GM12878 (cell line): ENCODE results near the gene RASAL1. TPM values are rescaled to one million over a fixed set of nuclear protein-coding genes. Genes with fewer than 3 reads are reported as not detected.

Experiments
- ATAC-seq: fragments of 200-7000 bp; cut with Tn5 transposase; 3 replicates; pipeline ENCODE4 v1.9.1; 2020; ENCODE audit warnings: mild to moderate bottlenecking, moderate library complexity
- BruUV-seq: library from RNA; stranded (reverse); fragments of 400-500 nt; replicated peaks from 2 replicates; lab custom pipeline; 2021; lab: Mats Ljungman, UMichigan
- CTCF ChIA-PET: fragments of 300-600 bp; sonication (Branson Sonifier 250); formaldehyde crosslinking; extraction: SDS; loops from one replicate; lab custom pipeline; 2021; ENCODE audit warnings: inconsistent platforms; lab: Yijun Ruan, JAX
- POLR2A ChIA-PET: fragments of 350-600 bp; formaldehyde crosslinking; extraction: SDS; loops from one replicate; lab custom pipeline; 2021; ENCODE audit warnings: inconsistent platforms; lab: Charles Lee
- RAD21 ChIA-PET: fragments of 300-600 bp; sonication (Branson Sonifier 250); formaldehyde crosslinking; loops from one replicate; lab custom pipeline; 2023; ENCODE audit warnings: antibody characterized with exemption; ENCODE audit not compliant: unreplicated experiment; lab: Charles Lee
- SMC1A ChIA-PET: fragments of 300-600 bp; sonication (Branson Sonifier 250); formaldehyde crosslinking; loops from one replicate; lab custom pipeline; 2023; ENCODE audit not compliant: unreplicated experiment, uncharacterized antibody; lab: Charles Lee
- DNase-seq: peaks from one replicate; pipeline ENCODE4 v3.0.0-alpha.2; 2011; ENCODE audit warnings: low read depth, low spot score
- FAIRE-seq: peaks from 3 replicates; lab custom pipeline; 2011; peaks lifted over from hg19 to GRCh38; lab: Jason Lieb, UNC
- H2AFZ ChIP-seq: 2 replicates; pipeline ENCODE4 v1.6.0; 2011; ENCODE audit warnings: low read depth, low read length, control low read depth; ENCODE audit not compliant: control insufficient read depth
- H3K27ac ChIP-seq: 2 replicates; pipeline ENCODE4 v1.5.1; 2011; ENCODE audit warnings: control low read depth; ENCODE audit not compliant: control insufficient read depth, insufficient read depth
- H3K27me3 ChIP-seq, 2 experiments: replicated peaks in 1 of 2; 2 replicates each; pipeline versions ENCODE4 v1.6.0 to v1.6.1; 2011; ENCODE audit warnings: low read length in 1 of 2; ENCODE audit not compliant: control insufficient read depth in 2 of 2, insufficient read depth in 2 of 2
- H3K36me3 ChIP-seq, 2 experiments: 2 replicates each; pipeline ENCODE4 v1.5.1; 2011; ENCODE audit warnings: low read length in 1 of 2; ENCODE audit not compliant: control insufficient read depth in 2 of 2, insufficient read depth in 2 of 2
- H3K4me1 ChIP-seq: 2 replicates; pipeline ENCODE4 v1.6.1; 2011; ENCODE audit warnings: mild to moderate bottlenecking, low read length, moderate library complexity, mixed read lengths; ENCODE audit not compliant: control insufficient read depth, insufficient read depth
- H3K4me2 ChIP-seq: 2 replicates; pipeline ENCODE4 v1.6.0; 2011; ENCODE audit warnings: control low read depth; ENCODE audit not compliant: control insufficient read depth, insufficient read depth
- H3K4me3 ChIP-seq: fragments of 200-600 bp; sonication (generic); 2 replicates; pipeline ENCODE4 v1.5.1; 2016
- H3K79me2 ChIP-seq: 2 replicates; pipeline ENCODE4 v1.6.0; 2011; ENCODE audit warnings: low read length; ENCODE audit not compliant: control insufficient read depth, insufficient read depth
- H3K9ac ChIP-seq: 2 replicates; pipeline ENCODE4 v1.8.0; 2011; ENCODE audit warnings: low read length, control low read depth, mixed read lengths; ENCODE audit not compliant: control insufficient read depth, insufficient read depth
- H3K9me3 ChIP-seq: replicated peaks from 3 replicates; pipeline ENCODE4 v1.5.1; 2011; ENCODE audit warnings: mild to moderate bottlenecking, low read length; ENCODE audit not compliant: control insufficient read depth, insufficient read depth
- H4K20me1 ChIP-seq: 2 replicates; pipeline ENCODE4 v1.6.0; 2011; ENCODE audit not compliant: control insufficient read depth, insufficient read depth
- CBX5 ChIP-seq: sonication (generic); IDR thresholded peaks from 2 replicates; pipeline ENCODE4 v1.6.1; 2016; ENCODE audit warnings: low read depth, moderate library complexity, mild to moderate bottlenecking, inconsistent platforms
- CREM ChIP-seq: IDR thresholded peaks from 2 replicates; pipeline ENCODE4 v1.6.1; 2014; ENCODE audit warnings: antibody characterized with exemption, low read depth
- DPF2 ChIP-seq: fragments of 450-650 bp; IDR thresholded peaks from 2 replicates; pipeline ENCODE4 v1.6.1; 2017; ENCODE audit warnings: mild to moderate bottlenecking
- FOXM1 ChIP-seq: IDR thresholded peaks from 2 replicates; pipeline ENCODE4 v1.6.1; 2012; ENCODE audit warnings: low read depth, mild to moderate bottlenecking, inconsistent platforms, low read length, moderate library complexity
- GATAD2B ChIP-seq: fragments of 450-650 bp; conservative IDR thresholded peaks from 2 replicates; pipeline ENCODE4 v1.6.1; 2017; ENCODE audit warnings: low read depth, mild to moderate bottlenecking, moderate library complexity
- IKZF1 ChIP-seq: fragments of 450-650 bp; conservative IDR thresholded peaks from 2 replicates; pipeline ENCODE4 v1.6.1; 2017; ENCODE audit warnings: antibody characterized with exemption, mild to moderate bottlenecking
- MEF2B ChIP-seq: fragments of 450-650 bp; IDR thresholded peaks from 2 replicates; pipeline ENCODE4 v1.6.1; 2018; ENCODE audit warnings: mild to moderate bottlenecking, moderate library complexity; ENCODE audit not compliant: partially characterized antibody, poor library complexity, severe bottlenecking
- NR2F1 ChIP-seq: fragments of 450-650 bp; conservative IDR thresholded peaks from 2 replicates; pipeline ENCODE4 v1.6.1; 2017; ENCODE audit warnings: mild to moderate bottlenecking
- RFX5 ChIP-seq: IDR thresholded peaks from 2 replicates; pipeline ENCODE4 v1.6.1; 2011; ENCODE audit warnings: low read depth, low read length, improper control_type of control experiment
- SUPT20H ChIP-seq: IDR thresholded peaks from 2 replicates; pipeline ENCODE4 v1.6.1; 2011; ENCODE audit warnings: low read depth, mild to moderate bottlenecking, low read length, moderate library complexity, borderline replicate concordance; ENCODE audit not compliant: control insufficient read depth
- WGBS: methylation state at CpG from one replicate; pipeline ENCODE4 v1.1.6; 2016; ENCODE audit warnings: low lambda C conversion rate; ENCODE audit not compliant: insufficient replicate concordance, insufficient coverage; ENCODE audit errors: missing lambda C conversion rate; 5-methylcytosine and 5-hydroxymethylcytosine counted together
- in situ Hi-C: fragments of 300-500 bp; cut with MboI; formaldehyde crosslinking; loops from 9 replicates; pipeline ENCODE4 v1.14.3; 2018; ENCODE audit warnings: mixed read lengths
- intact Hi-C: fragments of 100-400 bp; cut with micrococcal nuclease; formaldehyde crosslinking; loops from one replicate; pipeline ENCODE4 v1.14.2; 2022; ENCODE audit not compliant: unreplicated experiment
- polyA plus RNA-seq, 11 experiments: library from polyadenylated mRNA; depleted of rRNA in 4 of 11; unstranded in 6 of 11; stranded (reverse) in 5 of 11; fragments of >200 nt; fragmentation: Nextera tagmentation in 4 of 11; fragmentation: Illumina TruSeq in 1 of 11; extraction: Ambion mirVana in 4 of 11; extraction: Trizol in 1 of 11; gene quantifications; 1 replicate in 1 of 11; 2 replicates in 10 of 11; pipeline versions ENCODE4 v1.2.1 to v1.2.3, GENCODE V29; 2011 to 2016; ENCODE audit warnings: inconsistent platforms in 2 of 11, missing spikeins in 2 of 11, low read depth in 1 of 11
- total RNA-seq, 4 experiments: library from RNA; depleted of rRNA in 3 of 4; stranded (reverse); fragments of >200 nt in 3 of 4; fragmentation: Illumina TruSeq in 1 of 4; extraction: Trizol in 1 of 4; gene quantifications; 2 replicates each; pipeline versions ENCODE4 v1.2.1 to v1.2.3, GENCODE V29; 2013 to 2021
- TF ChIP-seq, protein P1 (sequence below): fragments of 450-650 bp; IDR thresholded peaks from 2 replicates; pipeline ENCODE4 v1.6.1; 2017; ENCODE audit warnings: mild to moderate bottlenecking, moderate library complexity
- TF ChIP-seq, protein P2 (sequence below): IDR thresholded peaks from 2 replicates; pipeline ENCODE4 v1.6.1; 2011; ENCODE audit warnings: borderline replicate concordance, low read depth, mild to moderate bottlenecking, moderate library complexity, mixed read lengths, low read length; ENCODE audit not compliant: insufficient read depth; ENCODE audit errors: extremely low read length
- TF ChIP-seq, protein P3 (sequence below): fragments of 450-650 bp; IDR thresholded peaks from 2 replicates; pipeline ENCODE4 v1.6.1; 2017; ENCODE audit warnings: borderline replicate concordance
- TF ChIP-seq, protein P4 (sequence below): fragments of 450-650 bp; IDR thresholded peaks from 2 replicates; pipeline ENCODE4 v1.6.1; 2014; ENCODE audit warnings: mild to moderate bottlenecking

Gene RASAL1
- total and polyA plus RNA-seq, 10 of the 15 experiments (the other 5 are each of a cell fraction or from before 2014, with no cell fraction given), result 0.12 to 1.0 (median 0.52) TPM; not detected in 6

DNA sequence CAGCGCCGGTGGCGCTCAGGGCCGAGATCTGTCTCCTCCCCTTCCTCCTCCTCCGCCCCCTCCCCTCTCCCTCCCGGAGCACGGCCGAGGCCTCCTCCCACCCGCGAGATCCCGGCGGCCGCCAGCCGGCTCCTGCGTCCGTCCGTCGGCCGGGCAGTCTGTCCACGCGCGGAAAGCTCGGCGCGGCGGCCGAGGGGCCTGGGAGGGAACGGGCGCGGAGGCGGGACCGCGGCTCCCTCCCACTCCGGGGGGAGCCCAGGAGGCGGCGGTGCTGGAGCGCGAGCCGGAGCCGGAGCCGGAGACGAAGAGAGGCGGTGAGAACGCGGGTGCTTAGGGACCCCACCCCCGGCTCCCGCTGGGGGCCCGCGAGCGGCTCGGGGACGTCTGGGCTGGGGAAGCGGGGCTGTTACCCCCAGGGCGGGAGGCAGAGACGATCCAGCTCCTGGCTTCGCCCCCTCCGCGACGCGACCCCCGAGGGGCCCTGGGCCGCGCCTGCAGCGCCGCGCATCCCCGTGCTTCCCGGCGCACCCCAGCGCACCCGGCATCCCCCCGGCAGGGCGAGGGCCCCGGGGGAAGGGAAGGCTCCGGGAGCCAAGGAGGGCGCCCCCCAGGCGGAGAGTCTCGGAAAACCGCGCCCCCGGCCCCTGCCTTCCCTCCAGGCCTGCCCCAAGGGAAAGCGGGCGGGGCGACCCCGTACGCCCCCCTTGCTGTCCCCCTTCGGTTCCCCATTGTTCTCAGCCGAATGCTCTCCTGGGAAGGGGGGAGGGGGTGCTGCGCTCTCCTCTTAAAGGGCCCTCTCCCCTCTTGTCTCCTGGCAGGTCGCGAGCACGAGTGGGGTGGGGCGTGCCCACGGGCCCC lies 78.7 kb downstream of the RASAL1 start, which contains the start of gene DTX1:
TSS of gene DTX1 (plus strand) at position 100 of the 858 bp plus-strand sequence. CDS start 1,463 bp downstream, outside the sequence.
- Histone ChIP-seq H3K4me3 (peak within 1 kb of the TSS; percentile 62), H2AFZ (no peak within 1 kb of the TSS), H3K27me3 (peaks cover 1 to 9% of the 10 kb centered on the region in 2 experiments; a peak in 3 of 4 replicates), H4K20me1 (peaks cover 3% of the 10 kb centered on the region), H3K27ac (no peak within 1 kb of the TSS), H3K4me1 (peaks cover 7% of the 10 kb centered on the region), H3K79me2 (peaks cover 8% of the 10 kb centered on the region), H3K9me3 (no peaks in the 10 kb centered on the region), H3K36me3 (no peaks in the 10 kb centered on the region), H3K9ac (peak within 1 kb of the TSS; percentile 48; the same call in 1 of the 2 replicates), H3K4me2 (peak within 1 kb of the TSS; percentile 42; the same call in 1 of the 2 replicates)
- ChIA-PET RAD21 (interaction anchor here (0.8 to 1.7 kb wide), 3 partner anchors 27 to 42 kb away, joined by 3 to 9 read pairs (median 4); no protein-coding TSS in a partner anchor), POLR2A (interaction anchor here (1.0 to 2.7 kb wide), 4 partner anchors 13 to 33 kb away, joined by 3 to 16 read pairs (median 4); no protein-coding TSS in a partner anchor), CTCF (interaction anchor here (1.0 to 8.8 kb wide), 4 partner anchors 7 to 43 kb away, joined by 3 to 78 read pairs (median 32); no protein-coding TSS in a partner anchor), SMC1A (interaction anchor here (0.9 to 17.0 kb wide), 3 partner anchors 16 to 168 kb away, joined by 3 to 416 read pairs (median 83); no protein-coding TSS in a partner anchor)
- intact Hi-C loops, result no loop called here
- FAIRE-seq (no peak), DNase-seq (no peak), ATAC-seq (peak; percentile 57)
- in situ Hi-C loops, result no loop called here
- WGBS, result 1% methylated on average over 34 of the region's 94 CpGs
- BruUV-seq, result no TSS peak
- peak; percentile 90; the same call in 1 of the 2 replicates for TF ChIP-seq GATAD2B
- no peak for TF ChIP-seq FOXM1
- 0 out of 2 replicates have a peak, but pooled peaks have one; percentile 46 for TF ChIP-seq DPF2
- peak; percentile 79 for TF ChIP-seq IKZF1
- TF ChIP-seq, protein P1, sequence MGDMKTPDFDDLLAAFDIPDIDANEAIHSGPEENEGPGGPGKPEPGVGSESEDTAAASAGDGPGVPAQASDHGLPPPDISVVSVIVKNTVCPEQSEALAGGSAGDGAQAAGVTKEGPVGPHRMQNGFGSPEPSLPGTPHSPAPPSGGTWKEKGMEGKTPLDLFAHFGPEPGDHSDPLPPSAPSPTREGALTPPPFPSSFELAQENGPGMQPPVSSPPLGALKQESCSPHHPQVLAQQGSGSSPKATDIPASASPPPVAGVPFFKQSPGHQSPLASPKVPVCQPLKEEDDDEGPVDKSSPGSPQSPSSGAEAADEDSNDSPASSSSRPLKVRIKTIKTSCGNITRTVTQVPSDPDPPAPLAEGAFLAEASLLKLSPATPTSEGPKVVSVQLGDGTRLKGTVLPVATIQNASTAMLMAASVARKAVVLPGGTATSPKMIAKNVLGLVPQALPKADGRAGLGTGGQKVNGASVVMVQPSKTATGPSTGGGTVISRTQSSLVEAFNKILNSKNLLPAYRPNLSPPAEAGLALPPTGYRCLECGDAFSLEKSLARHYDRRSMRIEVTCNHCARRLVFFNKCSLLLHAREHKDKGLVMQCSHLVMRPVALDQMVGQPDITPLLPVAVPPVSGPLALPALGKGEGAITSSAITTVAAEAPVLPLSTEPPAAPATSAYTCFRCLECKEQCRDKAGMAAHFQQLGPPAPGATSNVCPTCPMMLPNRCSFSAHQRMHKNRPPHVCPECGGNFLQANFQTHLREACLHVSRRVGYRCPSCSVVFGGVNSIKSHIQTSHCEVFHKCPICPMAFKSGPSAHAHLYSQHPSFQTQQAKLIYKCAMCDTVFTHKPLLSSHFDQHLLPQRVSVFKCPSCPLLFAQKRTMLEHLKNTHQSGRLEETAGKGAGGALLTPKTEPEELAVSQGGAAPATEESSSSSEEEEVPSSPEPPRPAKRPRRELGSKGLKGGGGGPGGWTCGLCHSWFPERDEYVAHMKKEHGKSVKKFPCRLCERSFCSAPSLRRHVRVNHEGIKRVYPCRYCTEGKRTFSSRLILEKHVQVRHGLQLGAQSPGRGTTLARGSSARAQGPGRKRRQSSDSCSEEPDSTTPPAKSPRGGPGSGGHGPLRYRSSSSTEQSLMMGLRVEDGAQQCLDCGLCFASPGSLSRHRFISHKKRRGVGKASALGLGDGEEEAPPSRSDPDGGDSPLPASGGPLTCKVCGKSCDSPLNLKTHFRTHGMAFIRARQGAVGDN, result peak; percentile 38; the same call in 1 of the 2 replicates
- TF ChIP-seq, protein P2, sequence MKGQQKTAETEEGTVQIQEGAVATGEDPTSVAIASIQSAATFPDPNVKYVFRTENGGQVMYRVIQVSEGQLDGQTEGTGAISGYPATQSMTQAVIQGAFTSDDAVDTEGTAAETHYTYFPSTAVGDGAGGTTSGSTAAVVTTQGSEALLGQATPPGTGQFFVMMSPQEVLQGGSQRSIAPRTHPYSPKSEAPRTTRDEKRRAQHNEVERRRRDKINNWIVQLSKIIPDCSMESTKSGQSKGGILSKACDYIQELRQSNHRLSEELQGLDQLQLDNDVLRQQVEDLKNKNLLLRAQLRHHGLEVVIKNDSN, result no peak
- TF ChIP-seq, protein P3, sequence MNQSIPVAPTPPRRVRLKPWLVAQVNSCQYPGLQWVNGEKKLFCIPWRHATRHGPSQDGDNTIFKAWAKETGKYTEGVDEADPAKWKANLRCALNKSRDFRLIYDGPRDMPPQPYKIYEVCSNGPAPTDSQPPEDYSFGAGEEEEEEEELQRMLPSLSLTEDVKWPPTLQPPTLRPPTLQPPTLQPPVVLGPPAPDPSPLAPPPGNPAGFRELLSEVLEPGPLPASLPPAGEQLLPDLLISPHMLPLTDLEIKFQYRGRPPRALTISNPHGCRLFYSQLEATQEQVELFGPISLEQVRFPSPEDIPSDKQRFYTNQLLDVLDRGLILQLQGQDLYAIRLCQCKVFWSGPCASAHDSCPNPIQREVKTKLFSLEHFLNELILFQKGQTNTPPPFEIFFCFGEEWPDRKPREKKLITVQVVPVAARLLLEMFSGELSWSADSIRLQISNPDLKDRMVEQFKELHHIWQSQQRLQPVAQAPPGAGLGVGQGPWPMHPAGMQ, result no peak
- TF ChIP-seq, protein P4, sequence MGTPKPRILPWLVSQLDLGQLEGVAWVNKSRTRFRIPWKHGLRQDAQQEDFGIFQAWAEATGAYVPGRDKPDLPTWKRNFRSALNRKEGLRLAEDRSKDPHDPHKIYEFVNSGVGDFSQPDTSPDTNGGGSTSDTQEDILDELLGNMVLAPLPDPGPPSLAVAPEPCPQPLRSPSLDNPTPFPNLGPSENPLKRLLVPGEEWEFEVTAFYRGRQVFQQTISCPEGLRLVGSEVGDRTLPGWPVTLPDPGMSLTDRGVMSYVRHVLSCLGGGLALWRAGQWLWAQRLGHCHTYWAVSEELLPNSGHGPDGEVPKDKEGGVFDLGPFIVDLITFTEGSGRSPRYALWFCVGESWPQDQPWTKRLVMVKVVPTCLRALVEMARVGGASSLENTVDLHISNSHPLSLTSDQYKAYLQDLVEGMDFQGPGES, result no peak
- no peak for TF ChIP-seq RFX5
- TF ChIP-seq SUPT20H, result no peak
- peak; percentile 63 for TF ChIP-seq MEF2B
- TF ChIP-seq CBX5, result no peak
- no peak for TF ChIP-seq CREM
- peak; percentile 41; the same call in 1 of the 2 replicates for TF ChIP-seq NR2F1
